CD8-positive, alpha-beta memory T cell (primary cell): Measurements from ENCODE around the gene CHRNA10. TPM values are rescaled to one million over a fixed set of nuclear protein-coding genes. Genes with fewer than 3 reads are reported as not detected.
"Not testable (repeated sequence)": the region's sequence is repeated elsewhere in the genome, so short reads cannot be mapped to it uniquely, and the experiment has no call there.

Experiments used
- CTCF ChIA-PET: fragments of 350-600 bp; sonication (Branson Sonifier 250); formaldehyde crosslinking; loops from one replicate; lab custom pipeline; 2021; ENCODE audit warnings: antibody characterized with exemption; lab: Charles Lee
- POLR2A ChIA-PET: fragments of 350-600 bp; sonication (Branson Sonifier 250); formaldehyde crosslinking; loops from one replicate; lab custom pipeline; 2021; ENCODE audit warnings: antibody characterized with exemption; lab: Charles Lee
- DNase-seq, 5 donors: peaks; one replicate each; pipeline versions ENCODE4 v3.0.0 to v3.0.0-alpha.2; 2020 to 2022; ENCODE audit warnings: mixed read lengths in 1 of 5
- H3K27ac ChIP-seq: one replicate; pipeline ENCODE4 v1.7.0; 2013; ENCODE audit warnings: low read depth, mild to moderate bottlenecking, low read length, moderate library complexity
- H3K27me3 ChIP-seq: 2 replicates; pipeline ENCODE4 v1.7.0; 2013; ENCODE audit warnings: low read length, mild to moderate bottlenecking; ENCODE audit not compliant: insufficient read depth, poor library complexity, severe bottlenecking
- H3K36me3 ChIP-seq: 2 replicates; pipeline ENCODE4 v1.7.0; 2013; ENCODE audit warnings: mild to moderate bottlenecking, low read length, moderate library complexity; ENCODE audit not compliant: insufficient read depth
- H3K4me1 ChIP-seq: 2 replicates; pipeline ENCODE4 v1.7.0; 2013; ENCODE audit warnings: mild to moderate bottlenecking, low read length, moderate library complexity; ENCODE audit not compliant: insufficient read depth
- H3K4me3 ChIP-seq: 2 replicates; pipeline ENCODE4 v1.7.0; 2013; ENCODE audit warnings: mild to moderate bottlenecking, low read length
- H3K9me3 ChIP-seq: 2 replicates; pipeline ENCODE4 v1.7.0; 2013; ENCODE audit warnings: mild to moderate bottlenecking, low read length
- H3K27ac Mint-ChIP-seq, 8 donors: one replicate each; pipeline ENCODE4 v1.8.0; 2020 to 2021; ENCODE audit warnings: mixed read lengths in 8 of 8, mild to moderate bottlenecking in 6 of 8, inconsistent platforms in 3 of 8, moderate library complexity in 3 of 8
- H3K27me3 Mint-ChIP-seq, 2 donors: one replicate each; pipeline ENCODE4 v1.8.0; 2020 to 2021; ENCODE audit warnings: mixed read lengths in 2 of 2, mild to moderate bottlenecking in 1 of 2, moderate library complexity in 1 of 2
- H3K36me3 Mint-ChIP-seq, 3 donors: one replicate each; pipeline ENCODE4 v1.8.0; 2020 to 2021; ENCODE audit warnings: mixed read lengths in 3 of 3, inconsistent platforms in 1 of 3, mild to moderate bottlenecking in 1 of 3
- H3K4me1 Mint-ChIP-seq, 3 donors: one replicate each; pipeline ENCODE4 v1.8.0; 2020 to 2021; ENCODE audit warnings: mixed read lengths in 3 of 3, inconsistent platforms in 1 of 3, mild to moderate bottlenecking in 1 of 3
- H3K4me3 Mint-ChIP-seq, 7 donors: one replicate each; pipeline ENCODE4 v1.8.0; 2020 to 2021; ENCODE audit warnings: mixed read lengths in 7 of 7, mild to moderate bottlenecking in 6 of 7, moderate library complexity in 4 of 7, inconsistent platforms in 2 of 7
- H3K9me3 Mint-ChIP-seq, 5 donors: one replicate each; pipeline ENCODE4 v1.8.0; 2020 to 2022; ENCODE audit warnings: mixed read lengths in 5 of 5, mild to moderate bottlenecking in 3 of 5, moderate library complexity in 2 of 5, inconsistent platforms in 1 of 5
- polyA plus RNA-seq: library from polyadenylated mRNA; unstranded; fragments of 300-500 nt; fragmentation: Illumina TruSeq; gene quantifications from one replicate; pipeline ENCODE4 v1.2.3, GENCODE V29; 2021
- total RNA-seq, 2 experiments: library from RNA; stranded (reverse); gene quantifications; one replicate each; pipeline ENCODE4 v1.2.3, GENCODE V29; 2021

CHRNA10 gene
- total and polyA plus RNA-seq, 3 experiments from 2014 or later, result 0.10 to 1.6 (median 1.1) TPM

GRCh38 chr11:3662856-3663255, 8.3 kb downstream of the CHRNA10 start:
- Mint-ChIP-seq H3K4me3 (no peak overlapping the region), H3K27ac (peak overlapping the region in 1 of 8 donors; percentile 15), H3K27me3 (peaks cover 0 to 8% of the 10 kb centered on the region in 2 donors), H3K4me1 (no peaks in the 10 kb centered on the region), H3K36me3 (peaks cover 3 to 30% (median 6%) of the 10 kb centered on the region in 3 donors), H3K9me3 (no peaks in the 10 kb centered on the region)
- ChIA-PET POLR2A (no interaction called here), CTCF (no interaction called here)
- no peaks in the 10 kb centered on the region for H3K9me3 ChIP-seq
- no peak for DNase-seq
- no peaks in the 10 kb centered on the region for H3K36me3 ChIP-seq
- H3K27ac ChIP-seq, result no peak overlapping the region
- H3K4me1 ChIP-seq, result no peaks in the 10 kb centered on the region
- H3K27me3 ChIP-seq, result no peaks in the 10 kb centered on the region
- no peak overlapping the region for H3K4me3 ChIP-seq

- ChIA-PET POLR2A (no interaction called here), CTCF (no interaction called here)
- Histone ChIP-seq H3K4me3 (no peak overlapping the region), H3K27me3 (no peaks in the 10 kb centered on the region), H3K27ac (no peak overlapping the region), H3K36me3 (no peaks in the 10 kb centered on the region), H3K9me3 (no peaks in the 10 kb centered on the region), H3K4me1 (no peaks in the 10 kb centered on the region)
- Mint-ChIP-seq H3K4me3 (no peak overlapping the region), H3K9me3 (no peaks in the 10 kb centered on the region), H3K36me3 (peaks cover 3 to 16% (median 6%) of the 10 kb centered on the region in 3 donors), H3K27me3 (peaks cover 4 to 13% of the 10 kb centered on the region in 2 donors), H3K4me1 (no peaks in the 10 kb centered on the region), H3K27ac (no peak overlapping the region)
- DNase-seq, result no peak
These were observed 10.2 kb downstream of the CHRNA10 start for GRCh38 chr11:3660960-3661359.

- Mint-ChIP-seq H3K9me3 (no peaks in the 10 kb centered on the region), H3K27me3 (peaks cover 6 to 18% of the 10 kb centered on the region in 2 donors)
- CTCF ChIA-PET, result no interaction called here
These were observed 11.3 kb downstream of the CHRNA10 start for GRCh38 chr11:3659595-3660515.

GRCh38 chr11:3658252-3658651, 12.9 kb downstream of the CHRNA10 start:
- peaks cover 6 to 18% of the 10 kb centered on the region in 2 donors for H3K27me3 Mint-ChIP-seq
- no peaks in the 10 kb centered on the region for H3K4me1 Mint-ChIP-seq
- DNase-seq, result no peak
- Histone ChIP-seq H3K4me1 (no peaks in the 10 kb centered on the region), H3K27ac (no peak overlapping the region), H3K36me3 (no peaks in the 10 kb centered on the region), H3K9me3 (no peaks in the 10 kb centered on the region), H3K27me3 (no peaks in the 10 kb centered on the region), H3K4me3 (no peak overlapping the region)
- no peak overlapping the region for H3K4me3 Mint-ChIP-seq
- H3K27ac Mint-ChIP-seq, result no peak overlapping the region
- no peaks in the 10 kb centered on the region for H3K9me3 Mint-ChIP-seq
- CTCF ChIA-PET, result no interaction called here
- POLR2A ChIA-PET, result no interaction called here
- no peaks in the 10 kb centered on the region for H3K36me3 Mint-ChIP-seq

More at GRCh38 chr11:3659595-3660515, 11.3 kb downstream of the CHRNA10 start:
- DNase-seq, result no peak
- H3K36me3 ChIP-seq, result no peaks in the 10 kb centered on the region
- no peaks in the 10 kb centered on the region for H3K27me3 ChIP-seq
- H3K4me3 Mint-ChIP-seq, result no peak overlapping the region
- no peaks in the 10 kb centered on the region for H3K4me1 Mint-ChIP-seq
- peaks cover 0 to 5% (median 0%) of the 10 kb centered on the region in 3 donors for H3K36me3 Mint-ChIP-seq
- H3K4me3 ChIP-seq, result no peak overlapping the region
- no peaks in the 10 kb centered on the region for H3K9me3 ChIP-seq
- H3K27ac ChIP-seq, result no peak overlapping the region
- POLR2A ChIA-PET, result no interaction called here
- no peaks in the 10 kb centered on the region for H3K4me1 ChIP-seq
- peak overlapping the region in 2 of 8 donors; percentile 21 to 28 for H3K27ac Mint-ChIP-seq

GRCh38 chr11:3657331-3657730, 13.9 kb downstream of the CHRNA10 start:
- H3K9me3 Mint-ChIP-seq, CTCF ChIA-PET, H3K4me3 ChIP-seq, POLR2A ChIA-PET, DNase-seq, H3K4me1 Mint-ChIP-seq, H3K27ac ChIP-seq, H3K36me3 ChIP-seq, H3K4me1 ChIP-seq, H3K4me3 Mint-ChIP-seq, H3K9me3 ChIP-seq, H3K27ac Mint-ChIP-seq, H3K36me3 Mint-ChIP-seq, H3K27me3 ChIP-seq: not testable (repeated sequence)
- peaks cover 6 to 18% of the 10 kb centered on the region in 2 donors for H3K27me3 Mint-ChIP-seq

GRCh38 chr11:3655547-3655946, 15.6 kb downstream of the CHRNA10 start:
- POLR2A ChIA-PET, result no interaction called here

GRCh38 chr11:3652514-3652913, 18.7 kb downstream of the CHRNA10 start:
- H3K27ac ChIP-seq, DNase-seq, H3K27me3 ChIP-seq, H3K27ac Mint-ChIP-seq, H3K9me3 Mint-ChIP-seq, H3K4me1 Mint-ChIP-seq, H3K36me3 Mint-ChIP-seq, POLR2A ChIA-PET, H3K4me1 ChIP-seq, H3K36me3 ChIP-seq, H3K4me3 ChIP-seq, H3K4me3 Mint-ChIP-seq, H3K9me3 ChIP-seq, CTCF ChIA-PET: not testable (repeated sequence)
- peaks cover 11 to 48% of the 10 kb centered on the region in 2 donors for H3K27me3 Mint-ChIP-seq

More at GRCh38 chr11:3655547-3655946, 15.6 kb downstream of the CHRNA10 start:
- no peaks in the 10 kb centered on the region for H3K9me3 ChIP-seq
- Mint-ChIP-seq H3K27me3 (peaks cover 6 to 25% of the 10 kb centered on the region in 2 donors), H3K4me1 (no peaks in the 10 kb centered on the region), H3K36me3 (no peaks in the 10 kb centered on the region), H3K9me3 (no peaks in the 10 kb centered on the region), H3K27ac (no peak overlapping the region), H3K4me3 (no peak overlapping the region)
- H3K36me3 ChIP-seq, result no peaks in the 10 kb centered on the region
- CTCF ChIA-PET, result no interaction called here
- H3K4me3 ChIP-seq, result no peak overlapping the region
- no peaks in the 10 kb centered on the region for H3K27me3 ChIP-seq
- DNase-seq, result peak in 1 of 5 donors; percentile 5
- no peaks in the 10 kb centered on the region for H3K4me1 ChIP-seq
- H3K27ac ChIP-seq, result no peak overlapping the region

GRCh38 chr11:3649374-3649773, 21.8 kb downstream of the CHRNA10 start:
- H3K4me1 Mint-ChIP-seq, H3K4me1 ChIP-seq, H3K27ac Mint-ChIP-seq, H3K27me3 ChIP-seq, H3K9me3 ChIP-seq, DNase-seq, H3K9me3 Mint-ChIP-seq, H3K4me3 Mint-ChIP-seq, H3K36me3 ChIP-seq, CTCF ChIA-PET, H3K27ac ChIP-seq, H3K36me3 Mint-ChIP-seq, POLR2A ChIA-PET, H3K4me3 ChIP-seq: not testable (repeated sequence)
- peaks cover 14 to 62% of the 10 kb centered on the region in 2 donors for H3K27me3 Mint-ChIP-seq
